CD4-positive, alpha-beta T cell treated with Interleukin-2 at 100 ng/mL for 4 hours (primary cell): ENCODE data around the gene MAB21L3.

Experiments
- DNase-seq: peaks from one replicate; pipeline ENCODE4 v3.0.0-alpha.2; 2020; ENCODE audit warnings: low spot score

Gene MAB21L3

GRCh38 chr1:116111524-116112021 lies 374 bp downstream of the MAB21L3 start:
- DNase-seq: no peak

DNA sequence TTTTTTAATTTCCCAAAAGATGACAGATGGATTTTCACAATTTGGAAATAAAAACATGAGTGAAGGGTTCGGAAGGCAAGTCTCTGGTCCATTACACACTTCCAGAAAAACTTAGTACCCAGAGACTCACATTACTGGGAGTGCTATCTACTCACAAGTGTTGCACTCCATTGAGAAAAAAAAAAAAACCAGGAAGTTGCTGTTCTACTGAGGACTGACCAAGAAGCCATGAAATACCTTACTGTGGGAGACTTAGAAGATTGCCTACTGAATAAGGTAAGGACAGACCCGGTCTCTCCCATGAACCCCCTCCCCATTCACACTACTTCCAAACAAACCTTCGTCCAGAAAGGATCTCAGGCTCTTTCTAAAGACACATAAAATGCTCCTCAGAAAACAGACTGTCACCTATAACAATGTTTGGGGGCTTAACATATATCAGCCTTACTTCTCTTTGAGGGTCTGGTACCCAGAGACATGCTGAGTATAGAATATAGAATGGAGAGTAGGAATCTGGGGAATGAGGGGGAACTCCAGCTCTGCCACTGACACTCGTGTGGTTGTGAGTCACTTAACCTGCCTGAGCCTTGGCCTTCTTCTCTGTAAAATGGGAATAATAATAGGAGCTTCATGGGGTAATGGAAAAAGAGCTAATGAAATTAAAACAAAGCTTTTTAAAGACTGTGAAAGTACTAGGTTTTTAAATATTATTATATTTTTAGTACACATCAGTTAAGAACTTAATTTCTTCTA lies 1.4 kb downstream of the MAB21L3 start:
- DNase-seq: no peak

- DNase-seq: no peak
Measured at GRCh38 chr1:116113615-116114014, 2.4 kb downstream of the MAB21L3 start.

DNA sequence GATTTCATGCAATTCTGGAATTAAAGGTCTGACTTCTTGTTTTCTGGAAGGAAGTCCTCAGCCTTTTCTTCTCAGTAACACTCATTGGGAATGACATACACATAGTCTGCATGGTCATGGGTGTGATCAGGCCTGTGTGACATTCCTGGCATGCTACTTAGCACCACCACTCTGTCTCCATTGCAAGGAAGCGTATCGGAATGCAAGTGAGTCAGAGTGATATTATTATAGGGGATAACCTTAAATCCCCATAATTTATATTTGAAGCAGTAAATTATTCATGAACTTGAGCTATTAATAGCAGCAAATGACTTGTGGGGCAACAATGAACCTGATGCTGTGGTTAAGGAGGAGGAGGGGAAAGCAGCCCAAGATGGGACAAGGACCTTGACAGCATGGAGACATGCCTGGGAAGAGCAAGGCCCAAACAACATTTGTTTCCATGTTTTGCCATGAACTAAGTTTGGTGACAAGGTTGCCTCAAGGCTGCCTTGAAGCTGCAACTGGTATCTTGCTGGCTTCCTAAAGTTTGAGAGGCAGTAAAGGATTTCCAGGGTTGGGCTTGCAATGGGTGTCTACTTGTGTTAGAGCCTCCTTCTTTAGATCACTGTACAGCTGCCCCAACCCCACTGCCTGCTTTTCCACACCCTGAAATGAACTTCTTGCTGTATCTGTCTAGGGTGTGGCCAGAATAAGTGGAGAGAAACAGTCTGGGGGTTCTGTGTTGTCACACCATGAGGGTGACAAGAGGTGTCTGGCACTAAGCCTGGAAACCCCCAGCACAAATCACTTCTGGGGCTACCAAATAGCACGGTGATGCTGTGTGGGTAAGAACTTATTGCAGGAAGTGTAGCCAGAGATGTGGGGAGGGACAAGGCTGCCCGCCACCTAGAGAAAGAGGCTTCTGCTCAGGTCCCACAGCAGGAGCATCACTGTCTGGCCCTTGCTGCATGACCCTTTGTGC lies 4.6 kb downstream of the MAB21L3 start:
- DNase-seq: no peak

DNA sequence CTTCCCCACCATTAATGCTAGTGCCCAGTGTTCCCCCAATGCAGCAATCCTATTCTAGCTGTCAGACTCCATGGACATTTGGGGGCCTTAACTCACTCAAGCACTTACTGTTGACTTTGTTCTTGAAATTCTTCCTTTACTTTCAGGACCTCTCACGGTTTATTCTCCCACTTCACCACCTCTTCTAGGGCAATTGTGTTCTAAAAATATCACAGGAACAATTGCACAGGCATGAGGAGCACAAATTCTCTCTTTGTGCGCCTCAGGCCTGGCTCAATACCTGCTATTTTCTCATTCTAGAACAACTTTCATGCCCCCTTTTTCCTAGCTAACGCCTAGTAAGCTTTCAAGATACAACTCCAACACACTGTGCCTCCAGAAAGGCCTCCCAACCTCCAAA lies 7.3 kb downstream of the MAB21L3 start:
- no peak for DNase-seq

GRCh38 chr1:116119876-116120275 lies 8.7 kb downstream of the MAB21L3 start:
- no peak for DNase-seq

GRCh38 chr1:116122955-116123757 lies 12.0 kb downstream of the MAB21L3 start:
- no peak for DNase-seq

DNA sequence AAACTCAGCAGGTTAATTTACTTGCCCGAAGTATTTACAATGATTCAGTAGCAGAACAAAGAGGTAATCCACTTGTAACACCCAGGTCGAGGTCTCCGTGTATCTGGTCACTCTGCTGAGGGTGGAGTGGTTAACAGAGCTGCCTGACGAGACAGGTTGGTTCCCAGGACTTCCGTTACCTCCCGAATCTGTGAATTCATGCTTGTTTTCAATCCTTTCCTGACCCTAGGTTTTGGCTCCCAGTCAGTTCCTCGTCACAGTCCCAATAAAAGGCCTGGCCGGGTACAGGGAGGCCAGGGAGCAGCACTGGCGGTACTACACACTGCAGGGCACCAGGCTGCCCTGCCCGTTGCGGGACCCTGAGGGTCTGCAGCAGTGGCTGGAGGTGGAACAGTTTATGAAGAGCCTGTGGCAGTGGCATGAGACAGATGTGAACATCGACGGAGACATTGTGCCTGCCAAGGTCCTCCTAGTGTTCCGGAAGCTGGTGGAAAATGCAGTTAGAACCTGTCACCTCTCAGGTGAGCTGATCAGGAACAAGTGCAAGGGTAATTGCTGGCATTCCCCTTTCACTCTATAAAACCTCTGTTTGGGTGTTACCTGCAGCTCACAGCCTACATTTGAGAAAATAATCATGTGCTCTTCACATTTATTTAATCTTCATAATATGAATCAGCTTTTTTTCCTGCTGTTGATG lies 12.8 kb downstream of the MAB21L3 start:
- no peak for DNase-seq

DNA sequence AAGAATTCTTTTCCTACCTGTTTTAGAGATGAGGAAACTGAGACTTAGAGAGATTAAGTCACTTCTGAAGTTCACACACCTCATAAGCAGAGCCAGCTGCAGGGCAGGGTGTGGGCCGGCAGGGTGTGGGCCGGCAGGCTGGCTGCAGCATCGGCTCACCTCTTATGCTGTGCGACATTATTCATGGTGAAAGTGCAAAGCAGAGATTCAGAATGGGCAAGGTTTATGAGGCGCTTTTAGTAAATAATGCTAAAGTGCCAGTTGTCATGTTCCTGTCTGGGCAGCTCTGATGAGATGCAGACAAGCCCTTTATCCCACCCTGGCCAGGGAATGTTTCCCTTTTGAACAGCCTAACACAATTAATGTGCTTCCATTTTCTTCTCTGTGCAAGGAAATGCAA lies 14.6 kb downstream of the MAB21L3 start:
- DNase-seq: no peak

- no peak for DNase-seq
Measured at GRCh38 chr1:116126281-116126680, 15.1 kb downstream of the MAB21L3 start.

DNA sequence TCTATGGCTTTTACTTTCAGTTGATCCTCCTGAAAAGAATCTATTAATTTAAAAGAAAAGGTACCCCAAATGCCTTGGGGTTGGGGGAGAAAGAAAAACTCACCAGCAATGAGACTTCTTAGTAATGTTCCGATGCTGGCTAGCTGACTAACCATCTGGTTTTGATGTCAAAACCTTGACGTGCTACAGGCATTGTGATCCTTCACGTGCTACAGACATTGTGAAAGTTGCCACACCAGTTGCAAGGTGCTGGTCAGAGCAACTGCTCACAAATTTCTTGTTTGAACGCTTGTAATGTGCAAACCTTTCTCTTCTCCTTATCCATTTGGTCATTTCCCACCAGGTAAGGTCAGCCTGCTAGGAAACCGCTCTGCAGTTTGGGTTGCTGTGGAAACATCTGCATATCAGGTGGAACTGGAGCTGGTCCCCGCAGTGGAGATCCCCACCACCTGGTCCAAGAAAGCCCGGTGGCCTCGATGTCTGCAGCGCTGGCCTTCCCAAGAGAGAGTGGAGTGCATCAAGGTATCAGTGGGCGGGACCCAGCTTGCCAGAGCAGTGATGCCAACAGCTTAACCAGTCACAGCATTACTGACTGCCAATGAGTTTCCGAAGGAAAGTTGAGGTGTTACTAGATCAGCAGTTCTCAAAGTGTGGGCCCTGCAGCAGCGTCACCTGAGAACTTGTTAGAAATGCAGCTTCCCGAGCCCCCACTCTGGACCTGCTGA lies 16.1 kb downstream of the MAB21L3 start:
- DNase-seq: no peak

DNA sequence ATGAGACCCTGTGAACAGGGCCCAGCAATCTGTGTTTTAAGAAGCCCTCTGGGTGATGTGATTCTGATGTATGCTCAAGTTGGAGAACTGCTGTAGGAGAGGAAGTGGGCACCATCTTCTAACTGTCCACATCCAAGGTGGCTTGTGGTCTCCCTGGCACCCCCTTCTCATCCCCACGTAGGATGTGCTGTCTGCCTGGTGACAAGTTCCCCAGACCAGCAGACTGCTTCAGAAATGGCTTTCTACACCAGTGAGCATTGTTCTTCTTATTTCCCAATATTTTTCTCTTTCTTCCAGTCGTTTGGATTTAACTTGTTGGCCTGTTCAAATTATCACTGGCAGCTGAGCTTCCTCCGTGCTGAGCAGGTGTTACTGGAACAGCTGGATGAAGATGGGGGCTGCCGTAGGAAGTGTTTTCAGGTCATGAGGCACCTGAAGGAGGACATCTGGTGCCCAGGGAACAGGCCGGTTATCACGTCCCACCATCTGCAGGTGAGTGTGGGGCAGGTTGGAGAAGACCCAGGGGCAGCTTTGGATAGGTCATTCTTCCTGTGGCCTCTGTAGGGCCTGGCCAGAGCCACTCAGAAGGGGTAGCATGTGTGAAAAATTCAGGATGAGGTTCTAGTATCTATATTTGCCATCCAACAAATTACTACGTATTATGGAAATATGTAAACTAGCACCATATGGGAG lies 16.8 kb downstream of the MAB21L3 start:
- no peak for DNase-seq

DNA sequence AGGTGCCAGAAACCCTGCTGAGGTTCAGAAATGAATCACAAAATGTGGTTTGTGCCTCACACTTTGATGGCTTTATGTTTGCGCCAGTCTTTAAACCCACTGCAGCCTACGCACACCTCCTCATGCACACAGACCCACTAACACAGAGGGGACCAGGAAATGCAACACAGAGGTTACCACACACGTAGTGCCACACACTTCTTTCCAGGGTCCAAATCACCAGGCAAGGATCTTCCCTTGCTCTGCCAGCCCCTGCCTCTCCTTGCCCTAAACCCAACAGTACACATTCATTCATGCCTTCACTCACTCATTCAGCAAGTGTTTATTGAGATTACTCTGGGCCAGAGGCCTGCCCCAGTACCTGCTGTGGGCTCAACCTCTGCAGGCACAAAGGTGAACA lies 17.5 kb downstream of the MAB21L3 start:
- DNase-seq: no peak

GRCh38 chr1:116129537-116129936 lies 18.3 kb downstream of the MAB21L3 start:
- DNase-seq: no peak

- DNase-seq: no peak
Measured at GRCh38 chr1:116130356-116130755, 19.2 kb downstream of the MAB21L3 start.

GRCh38 chr1:116131170-116131569 lies 20.0 kb downstream of the MAB21L3 start:
- DNase-seq: no peak

DNA sequence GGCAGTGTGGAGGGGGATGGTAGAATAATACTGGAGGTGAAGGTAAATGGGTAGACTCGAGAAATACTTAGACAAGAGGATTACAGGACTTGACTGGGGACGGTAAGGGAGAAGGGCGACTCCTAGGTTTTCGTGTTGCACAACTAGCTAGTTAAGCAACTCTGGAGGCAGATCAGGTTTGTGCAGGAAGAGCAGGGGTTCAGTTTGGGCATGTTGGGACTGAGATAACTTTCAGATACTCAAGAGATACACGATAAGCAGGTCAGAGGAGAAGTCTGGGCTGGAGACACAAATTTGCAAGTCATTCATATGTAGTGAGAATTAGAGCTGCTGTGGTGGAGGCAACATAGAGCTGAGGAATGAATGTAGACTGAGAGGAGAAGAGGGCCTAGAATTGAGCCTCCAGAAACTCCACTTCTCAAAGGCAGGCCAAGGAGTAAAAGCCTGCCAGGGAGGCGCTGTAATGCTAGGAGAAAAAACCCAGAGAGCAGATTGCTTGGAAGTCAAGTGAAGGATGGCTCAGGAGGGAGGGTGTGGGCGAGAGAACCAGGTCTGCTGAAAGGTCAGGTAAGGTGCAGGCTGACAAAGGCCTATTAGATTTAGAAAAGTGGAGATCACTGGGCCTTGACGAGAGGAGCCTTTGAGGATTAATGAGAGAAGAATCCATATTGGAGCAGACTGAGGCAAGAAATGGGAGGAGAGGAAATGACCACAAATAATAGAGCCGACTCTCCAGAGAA lies 20.8 kb downstream of the MAB21L3 start:
- DNase-seq: no peak

GRCh38 chr1:116133696-116134475 lies 22.7 kb downstream of the MAB21L3 start:
- DNase-seq: no peak

DNA sequence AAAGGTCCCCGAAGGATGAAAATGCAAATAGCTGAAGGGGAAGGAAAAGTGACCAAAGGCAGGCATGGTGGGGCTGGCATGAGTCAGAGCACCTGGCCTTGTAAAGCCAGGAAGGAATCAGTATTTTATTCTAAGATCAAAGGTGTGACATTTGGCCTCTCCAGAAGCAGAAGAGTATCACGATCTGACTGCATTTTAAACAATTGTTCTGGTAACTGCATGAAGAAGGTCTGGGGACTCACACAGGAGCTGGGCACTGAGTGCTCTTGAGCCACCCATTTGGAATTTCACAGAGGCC lies 23.2 kb downstream of the MAB21L3 start:
- no peak for DNase-seq
